WTC11 (cell line): ENCODE data around the gene HTR7. TPM values are rescaled to one million over a fixed set of nuclear protein-coding genes. Genes with fewer than 3 reads are reported as not detected.

Experiments
- ATF2 ChIP-seq: sonication (generic); formaldehyde crosslinking; IDR thresholded peaks from 2 replicates; pipeline ENCODE4 v1.8.1; 2022; ENCODE audit warnings: low read depth, missing genetic modification reagents, borderline replicate concordance
- ATF6 ChIP-seq: sonication (generic); formaldehyde crosslinking; IDR thresholded peaks from 2 replicates; pipeline ENCODE4 v1.8.1; 2023; ENCODE audit warnings: mild to moderate bottlenecking, missing genetic modification reagents
- CREB1 ChIP-seq: sonication (generic); formaldehyde crosslinking; IDR thresholded peaks from 2 replicates; pipeline ENCODE4 v1.8.0; 2023; ENCODE audit warnings: mild to moderate bottlenecking, missing genetic modification reagents
- E2F1 ChIP-seq: sonication (generic); formaldehyde crosslinking; IDR thresholded peaks from 2 replicates; pipeline ENCODE4 v1.8.0; 2022; ENCODE audit warnings: mild to moderate bottlenecking, missing genetic modification reagents
- FOXP4 ChIP-seq: sonication (generic); formaldehyde crosslinking; IDR thresholded peaks from 2 replicates; pipeline ENCODE4 v1.8.0; 2022; ENCODE audit warnings: mild to moderate bottlenecking, missing genetic modification reagents
- GRHL2 ChIP-seq: fragments of 250-450 bp; sonication (Bioruptor Pico); IDR thresholded peaks from 2 replicates; pipeline ENCODE4 v1.8.0; 2022; ENCODE audit warnings: mild to moderate bottlenecking, moderate library complexity; ENCODE audit not compliant: insufficient replicate concordance, severe bottlenecking
- HMGA2 ChIP-seq: fragments of 250-450 bp; sonication (Bioruptor Pico); IDR thresholded peaks from 2 replicates; pipeline ENCODE4 v1.4.0; 2021; ENCODE audit warnings: mild to moderate bottlenecking, moderate library complexity
- NR2C2 ChIP-seq: sonication (generic); formaldehyde crosslinking; IDR thresholded peaks from 2 replicates; pipeline ENCODE4 v1.8.0; 2022; ENCODE audit warnings: mild to moderate bottlenecking, missing genetic modification reagents
- total RNA-seq: library from RNA; stranded (reverse); gene quantifications from 3 replicates; pipeline ENCODE4 v1.2.3, GENCODE V29; 2021

Gene HTR7
- total RNA-seq, 1 experiment from 2014 or later, result 11.2 TPM

- TF ChIP-seq CREB1 (CRISPR knock-in tag), result no peak
- TF ChIP-seq ATF6 (CRISPR knock-in tag), result no peak
- no peak for TF ChIP-seq GRHL2 (CRISPR knock-in tag)
- no peak for TF ChIP-seq FOXP4 (CRISPR knock-in tag)
- TF ChIP-seq E2F1 (CRISPR knock-in tag), result no peak
- no peak for TF ChIP-seq ATF2 (CRISPR knock-in tag)
- TF ChIP-seq HMGA2 (CRISPR knock-in tag), result no peak
- TF ChIP-seq NR2C2, result no peak
Measured at GRCh38 chr10:90695915-90696676, 161.7 kb downstream of the HTR7 start (continued).

Other genes starting within 250 kb of the HTR7 start
- gene RPP30, start 13.9 kb upstream of the HTR7 start, total RNA-seq, result 50.3 to 56.4 TPM (median 53.0 TPM) in 3 replicates
- gene ANKRD1, start 63.0 kb upstream of the HTR7 start, total RNA-seq, result not detected in 3 replicates